ENCODE measurements around the gene TMEM263.
"Not testable (repeated sequence)": the region's sequence is repeated elsewhere in the genome, so short reads cannot be mapped to it uniquely, and the experiment has no call there.

TMEM263 gene

GRCh38 chr12:106955377-106956047 is at the start of gene TMEM263:
TMEM263 (plus strand) TSS chr12:106955907; CDS start chr12:106967117, 11,210 bp downstream.
- DNase-seq: peak; percentile 88 to 90

- no peak for DNase-seq
Measured at GRCh38 chr12:106906715-106907114, 49.0 kb upstream of the TMEM263 start.

- DNase-seq: no peak
Measured at GRCh38 chr12:106907411-106907810, 48.3 kb upstream of the TMEM263 start.

GRCh38 chr12:106907846-106908245 is 47.9 kb upstream of the TMEM263 start:
- no peak for DNase-seq

- DNase-seq: no peak
Measured at GRCh38 chr12:106908561-106908960, 47.1 kb upstream of the TMEM263 start.

- DNase-seq: no peak
Measured at GRCh38 chr12:106910202-106910601, 45.5 kb upstream of the TMEM263 start.

GRCh38 chr12:106911581-106911980 is 44.1 kb upstream of the TMEM263 start:
- DNase-seq: no peak

GRCh38 chr12:106913456-106913855 is 42.3 kb upstream of the TMEM263 start:
- no peak for DNase-seq

GRCh38 chr12:106914796-106915634 is 40.7 kb upstream of the TMEM263 start:
- DNase-seq: peak in 1 of 2 experiments; percentile 22

- DNase-seq: no peak
Measured at GRCh38 chr12:106915635-106916026, 40.1 kb upstream of the TMEM263 start.

GRCh38 chr12:106917503-106917902 is 38.2 kb upstream of the TMEM263 start:
- no peak for DNase-seq

GRCh38 chr12:106918746-106919145 is 37.0 kb upstream of the TMEM263 start:
- DNase-seq: no peak

GRCh38 chr12:106919910-106920544 is 35.7 kb upstream of the TMEM263 start:
- DNase-seq: no peak

GRCh38 chr12:106921976-106922375 is 33.7 kb upstream of the TMEM263 start:
- DNase-seq: not testable (repeated sequence)

- DNase-seq: not testable (repeated sequence)
Measured at GRCh38 chr12:106923594-106923993, 32.1 kb upstream of the TMEM263 start.

- DNase-seq: no peak
Measured at GRCh38 chr12:106924268-106924861, 31.3 kb upstream of the TMEM263 start.

GRCh38 chr12:106926657-106927056 is 29.1 kb upstream of the TMEM263 start:
- no peak for DNase-seq

GRCh38 chr12:106934277-106934676 is 21.4 kb upstream of the TMEM263 start:
- no peak for DNase-seq

GRCh38 chr12:106941481-106942156 is 14.1 kb upstream of the TMEM263 start:
- DNase-seq: no peak

GRCh38 chr12:106942775-106943174 is 12.9 kb upstream of the TMEM263 start:
- no peak for DNase-seq

GRCh38 chr12:106945261-106945851 is 10.4 kb upstream of the TMEM263 start:
- DNase-seq: no peak

- no peak for DNase-seq
Measured at GRCh38 chr12:106947461-106947860, 8.2 kb upstream of the TMEM263 start.
